Chondrocyte (in vitro differentiated cells): ENCODE results near the gene ALDOC. TPM values are rescaled to one million over a fixed set of nuclear protein-coding genes. Genes with fewer than 3 reads are reported as not detected.

ENCODE experiments used
- DNase-seq: peaks from one replicate; pipeline ENCODE4 v3.0.0; 2021; ENCODE audit warnings: mixed read lengths, low spot score
- H3K27ac Mint-ChIP-seq: one replicate; pipeline ENCODE4 v1.8.0; 2021; ENCODE audit warnings: mild to moderate bottlenecking, moderate library complexity, mixed read lengths; ENCODE audit not compliant: unreplicated experiment
- H3K27me3 Mint-ChIP-seq: 2 replicates; pipeline ENCODE4 v1.8.0; 2021; ENCODE audit warnings: low read depth, mixed read lengths
- H3K36me3 Mint-ChIP-seq: 2 replicates; pipeline ENCODE4 v1.8.0; 2021; ENCODE audit warnings: low read depth, mixed read lengths
- H3K4me1 Mint-ChIP-seq: 2 replicates; pipeline ENCODE4 v1.8.0; 2021; ENCODE audit warnings: low read depth, mild to moderate bottlenecking, mixed read lengths
- H3K4me3 Mint-ChIP-seq: one replicate; pipeline ENCODE4 v1.8.0; 2021; ENCODE audit warnings: mild to moderate bottlenecking, moderate library complexity, mixed read lengths; ENCODE audit not compliant: unreplicated experiment
- H3K9me3 Mint-ChIP-seq: 2 replicates; pipeline ENCODE4 v1.8.0; 2021; ENCODE audit warnings: low read depth, mixed read lengths
- CTCF ChIP-seq: fragments of 200-600 bp; sonication (generic); IDR thresholded peaks from 2 replicates; pipeline ENCODE4 v1.5.0; 2021; ENCODE audit warnings: antibody characterized with exemption, mild to moderate bottlenecking, moderate library complexity
- total RNA-seq: library from RNA; stranded (reverse); gene quantifications from 3 replicates; pipeline ENCODE4 v1.2.1, GENCODE V29; 2021

Gene ALDOC
- total RNA-seq, 1 donor from 2014 or later, result 9.5 TPM

GRCh38 chr17:28529013-28529400 is 47.7 kb downstream of the ALDOC start:
- H3K9me3 Mint-ChIP-seq, result no peaks in the 10 kb centered on the region
- DNase-seq, result no peak
- H3K4me1 Mint-ChIP-seq, result peaks cover 38% of the 10 kb centered on the region
- no peaks in the 10 kb centered on the region for H3K36me3 Mint-ChIP-seq
- no peak overlapping the region for H3K4me3 Mint-ChIP-seq
- no peaks in the 10 kb centered on the region for H3K27me3 Mint-ChIP-seq
- TF ChIP-seq CTCF, result no peak
- H3K27ac Mint-ChIP-seq, result no peak overlapping the region

GRCh38 chr17:28528327-28529012 is 48.2 kb downstream of the ALDOC start:
- Mint-ChIP-seq H3K9me3 (no peaks in the 10 kb centered on the region), H3K4me1 (peaks cover 38% of the 10 kb centered on the region), H3K27me3 (no peaks in the 10 kb centered on the region), H3K4me3 (no peak overlapping the region), H3K36me3 (no peaks in the 10 kb centered on the region), H3K27ac (no peak overlapping the region)
- no peak for DNase-seq
- no peak for TF ChIP-seq CTCF

- H3K4me3 Mint-ChIP-seq, result no peak overlapping the region
- H3K9me3 Mint-ChIP-seq, result no peaks in the 10 kb centered on the region
- DNase-seq, result no peak
- TF ChIP-seq CTCF, result no peak
- H3K27ac Mint-ChIP-seq, result no peak overlapping the region
- H3K4me1 Mint-ChIP-seq, result peaks cover 36% of the 10 kb centered on the region
- no peaks in the 10 kb centered on the region for H3K27me3 Mint-ChIP-seq
- H3K36me3 Mint-ChIP-seq, result no peaks in the 10 kb centered on the region
These were observed 48.8 kb downstream of the ALDOC start for GRCh38 chr17:28527859-28528258.

- TF ChIP-seq CTCF, result no peak
- DNase-seq, result no peak
- H3K9me3 Mint-ChIP-seq, result no peaks in the 10 kb centered on the region
- peaks cover 36% of the 10 kb centered on the region for H3K4me1 Mint-ChIP-seq
- H3K4me3 Mint-ChIP-seq, result no peak overlapping the region
- H3K36me3 Mint-ChIP-seq, result no peaks in the 10 kb centered on the region
- H3K27ac Mint-ChIP-seq, result no peak overlapping the region
- no peaks in the 10 kb centered on the region for H3K27me3 Mint-ChIP-seq
These were observed 49.5 kb downstream of the ALDOC start for GRCh38 chr17:28527181-28527681.

- H3K4me3 Mint-ChIP-seq, result no peak overlapping the region
These were observed 50.3 kb downstream of the ALDOC start for GRCh38 chr17:28526381-28526780.

More at GRCh38 chr17:28526381-28526780, 50.3 kb downstream of the ALDOC start:
- DNase-seq, result no peak
- Mint-ChIP-seq H3K9me3 (no peaks in the 10 kb centered on the region), H3K27me3 (no peaks in the 10 kb centered on the region), H3K4me1 (peaks cover 36% of the 10 kb centered on the region), H3K36me3 (no peaks in the 10 kb centered on the region), H3K27ac (no peak overlapping the region)
- no peak for TF ChIP-seq CTCF
